BLaER1 (cell line): Measurements from ENCODE around the gene OR8G1.

Experiments
- H3K27ac ChIP-seq: shearing (Covaris generic); formaldehyde crosslinking; 2 replicates; pipeline ENCODE4 v1.8.1; 2022
- H3K27me3 ChIP-seq: shearing (Covaris generic); formaldehyde crosslinking; 2 replicates; pipeline ENCODE4 v1.8.1; 2022
- H3K36me3 ChIP-seq: shearing (Covaris generic); formaldehyde crosslinking; 2 replicates; pipeline ENCODE4 v1.8.1; 2022
- H3K4me1 ChIP-seq: shearing (Covaris generic); formaldehyde crosslinking; 2 replicates; pipeline ENCODE4 v1.8.1; 2022
- H3K4me2 ChIP-seq: shearing (Covaris generic); formaldehyde crosslinking; 2 replicates; pipeline ENCODE4 v1.8.1; 2022
- H3K4me3 ChIP-seq: shearing (Covaris generic); formaldehyde crosslinking; 2 replicates; pipeline ENCODE4 v1.8.1; 2022
- H3K9ac ChIP-seq: shearing (Covaris generic); formaldehyde crosslinking; 2 replicates; pipeline ENCODE4 v1.8.1; 2022
- H3K9me3 ChIP-seq: shearing (Covaris generic); formaldehyde crosslinking; 2 replicates; pipeline ENCODE4 v1.8.1; 2022
- H4K20me1 ChIP-seq: shearing (Covaris generic); formaldehyde crosslinking; 2 replicates; pipeline ENCODE4 v1.8.1; 2022
- Cebpa-rat ChIP-seq: shearing (Covaris generic); IDR thresholded peaks from 2 replicates; pipeline ENCODE4 v1.8.1; 2022

OR8G1 gene, protein sequence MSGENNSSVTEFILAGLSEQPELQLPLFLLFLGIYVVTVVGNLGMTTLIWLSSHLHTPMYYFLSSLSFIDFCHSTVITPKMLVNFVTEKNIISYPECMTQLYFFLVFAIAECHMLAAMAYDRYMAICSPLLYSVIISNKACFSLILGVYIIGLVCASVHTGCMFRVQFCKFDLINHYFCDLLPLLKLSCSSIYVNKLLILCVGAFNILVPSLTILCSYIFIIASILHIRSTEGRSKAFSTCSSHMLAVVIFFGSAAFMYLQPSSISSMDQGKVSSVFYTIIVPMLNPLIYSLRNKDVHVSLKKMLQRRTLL

DNA sequence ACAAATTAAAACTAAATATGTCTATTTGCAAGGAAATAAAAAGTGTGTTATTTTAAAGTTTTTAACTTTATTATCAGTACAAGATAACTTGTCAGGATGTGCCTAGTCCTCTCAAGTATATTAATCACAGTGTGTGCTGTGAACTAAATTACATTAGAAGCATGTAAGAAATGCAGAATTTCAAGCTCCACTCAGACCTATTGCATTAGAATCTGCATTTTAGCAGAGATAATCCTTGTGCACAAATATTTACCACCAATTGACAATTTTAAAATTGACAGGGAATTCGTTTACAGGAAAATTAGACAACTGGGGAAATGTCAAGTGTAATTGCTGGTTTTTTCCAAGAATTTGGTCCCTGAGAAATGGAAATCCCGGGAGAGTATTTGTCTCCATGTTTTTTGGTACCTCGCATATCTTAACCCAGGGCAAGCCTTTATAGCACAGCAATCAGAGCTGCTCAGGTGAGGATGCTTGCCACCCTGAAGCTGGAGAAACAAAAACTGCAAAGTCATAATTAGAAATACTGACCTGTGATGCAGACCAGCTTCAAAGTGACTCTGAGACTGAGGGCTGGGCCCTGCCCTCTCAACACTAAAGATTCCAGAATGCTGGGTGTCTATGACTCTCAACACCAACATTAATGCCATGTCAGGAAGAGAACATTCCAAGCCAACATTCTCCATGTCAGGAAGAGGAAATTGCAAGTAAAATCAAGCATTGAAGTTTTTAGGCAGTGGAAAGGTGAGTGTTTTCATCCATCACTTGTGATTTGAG lies at the start of gene OR8G1:
Gene OR8G1, plus strand, starts transcription at position 475 of the 777 bp plus-strand sequence. CDS start 8,581 bp downstream, outside the sequence.
- H3K9ac ChIP-seq: no peak within 1 kb of the TSS
- H3K4me1 ChIP-seq: no peaks in the 10 kb centered on the region
- no peak within 1 kb of the TSS for H3K4me3 ChIP-seq

DNA sequence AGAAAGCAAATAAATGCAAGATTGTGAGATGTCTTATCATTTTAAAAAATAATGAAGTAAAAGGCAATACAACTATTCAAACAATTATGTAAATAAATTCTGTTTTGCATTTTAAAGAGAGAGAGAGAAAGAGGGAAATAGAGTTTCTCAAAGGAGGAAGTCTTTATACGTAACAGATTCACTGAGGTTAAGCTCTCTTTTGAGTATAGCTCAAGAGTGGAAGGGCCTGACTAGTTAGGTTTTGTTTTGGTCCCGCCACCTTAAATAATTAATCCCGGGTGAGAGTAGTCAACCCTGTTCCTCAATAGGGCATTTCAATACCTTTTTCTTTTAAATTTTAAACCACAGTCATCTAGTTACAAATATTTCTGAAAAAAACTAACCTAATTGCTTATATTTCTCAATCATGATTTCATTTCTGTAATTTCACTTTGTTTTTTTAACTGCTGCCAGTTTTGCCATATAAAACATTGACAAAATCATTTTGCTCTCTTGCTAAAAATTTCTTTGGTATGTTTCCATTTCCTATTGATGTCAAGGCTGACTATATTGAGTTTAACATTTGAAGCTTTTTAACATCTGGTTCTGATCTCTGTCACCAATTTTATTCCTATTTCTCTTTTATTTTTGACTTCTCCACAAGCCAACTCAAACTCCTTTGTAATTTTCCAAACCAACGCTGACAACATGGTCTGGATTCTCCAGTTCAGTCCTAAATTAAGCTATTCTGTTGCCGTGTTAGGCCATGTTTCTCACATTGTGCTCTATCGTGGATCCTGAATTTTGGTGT lies 47.5 kb upstream of the OR8G1 start:
- H4K20me1 ChIP-seq: no peaks in the 10 kb centered on the region
- no peaks in the 10 kb centered on the region for H3K27me3 ChIP-seq
- H3K36me3 ChIP-seq: no peaks in the 10 kb centered on the region
- H3K4me1 ChIP-seq: no peaks in the 10 kb centered on the region
- no peak overlapping the region for H3K4me2 ChIP-seq
- no peaks in the 10 kb centered on the region; the same call in 1 of the 2 replicates for H3K9me3 ChIP-seq
- H3K27ac ChIP-seq: no peak overlapping the region
- H3K4me3 ChIP-seq: no peak overlapping the region
- no peak for TF ChIP-seq Cebpa-rat
- no peak overlapping the region for H3K9ac ChIP-seq

More for the DNA sequence above, at the start of gene OR8G1:
- H3K36me3 ChIP-seq: no peaks in the 10 kb centered on the region
- H3K27me3 ChIP-seq: no peaks in the 10 kb centered on the region
- H3K9me3 ChIP-seq: no peaks in the 10 kb centered on the region
- no peak within 1 kb of the TSS for H3K4me2 ChIP-seq
- TF ChIP-seq Cebpa-rat: no peak
- no peak within 1 kb of the TSS for H3K27ac ChIP-seq
- H4K20me1 ChIP-seq: no peaks in the 10 kb centered on the region

DNA sequence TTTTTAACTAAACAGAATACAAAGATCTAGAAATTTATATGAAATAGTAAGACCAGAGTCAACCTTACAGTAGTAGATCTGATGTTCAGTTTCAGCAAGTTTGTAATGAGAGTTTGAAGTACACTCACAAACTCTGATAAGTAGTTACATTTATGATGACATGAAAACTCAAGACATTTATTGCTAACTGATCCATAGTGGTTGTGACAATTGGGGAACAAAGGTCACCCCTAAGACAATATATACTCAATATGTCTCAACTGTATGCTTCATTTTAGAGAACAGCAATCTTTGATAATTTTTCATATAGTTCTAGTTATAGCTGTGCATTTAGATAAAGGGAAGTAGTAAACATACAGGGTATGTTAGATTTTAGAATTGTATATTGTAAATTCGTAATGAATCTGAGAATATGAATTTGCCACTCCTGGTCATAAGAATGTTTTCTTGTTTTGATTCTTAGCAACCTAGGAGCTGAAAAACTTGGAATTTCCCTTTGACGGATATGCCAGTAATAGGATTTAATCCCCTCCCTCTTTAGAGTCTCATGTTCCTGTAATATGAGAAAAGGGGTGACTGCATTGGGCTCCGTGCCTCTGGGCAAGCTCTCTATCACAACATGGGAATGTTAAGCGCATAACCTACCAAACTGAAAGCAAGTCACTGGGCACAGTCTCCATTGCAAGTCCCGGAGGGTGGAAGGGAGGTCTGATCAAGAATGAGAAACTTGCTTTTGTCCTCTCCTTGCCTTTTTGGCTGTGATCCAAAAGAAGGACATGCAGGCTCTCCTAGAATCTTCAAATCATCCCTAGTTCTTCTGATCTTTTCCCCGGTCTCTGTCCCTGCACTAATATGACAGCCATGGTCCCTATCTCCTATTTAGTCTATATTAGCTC lies 46.4 kb upstream of the OR8G1 start:
- Histone ChIP-seq H3K4me1 (no peaks in the 10 kb centered on the region), H3K9ac (no peak overlapping the region), H4K20me1 (no peaks in the 10 kb centered on the region), H3K9me3 (no peaks in the 10 kb centered on the region; the same call in 1 of the 2 replicates), H3K27ac (no peak overlapping the region), H3K4me2 (no peak overlapping the region), H3K4me3 (no peak overlapping the region), H3K36me3 (no peaks in the 10 kb centered on the region), H3K27me3 (no peaks in the 10 kb centered on the region)
- no peak for TF ChIP-seq Cebpa-rat

DNA sequence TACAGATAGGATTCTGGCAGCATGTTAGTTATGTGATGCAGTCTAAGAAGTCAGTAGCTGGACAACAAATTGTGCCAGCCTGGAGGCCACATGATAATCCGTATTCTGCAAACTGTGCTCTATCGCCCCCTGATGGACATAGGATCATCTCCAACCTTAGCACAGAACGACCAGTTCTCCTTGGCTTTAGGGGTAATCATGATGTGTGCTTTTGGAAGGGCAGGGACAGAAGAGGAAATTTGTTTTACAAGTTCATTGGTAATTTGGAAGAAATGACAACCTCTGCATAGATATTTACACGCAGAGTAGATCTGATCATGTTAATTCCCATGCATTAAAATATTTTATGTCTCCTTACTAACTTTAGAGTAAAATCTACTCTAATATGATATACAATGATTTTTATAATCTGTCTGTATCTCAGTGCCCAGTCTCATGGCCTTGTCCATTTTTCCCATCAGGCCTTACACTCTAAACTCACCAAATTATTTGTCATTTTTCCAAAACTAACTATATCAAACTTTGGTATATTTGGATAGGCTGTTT lies 45.6 kb upstream of the OR8G1 start:
- Histone ChIP-seq H3K4me3 (no peak overlapping the region), H3K4me1 (no peaks in the 10 kb centered on the region), H3K27me3 (no peaks in the 10 kb centered on the region), H3K9ac (no peak overlapping the region), H3K36me3 (no peaks in the 10 kb centered on the region), H3K9me3 (no peaks in the 10 kb centered on the region; the same call in 1 of the 2 replicates), H4K20me1 (no peaks in the 10 kb centered on the region), H3K27ac (no peak overlapping the region), H3K4me2 (no peak overlapping the region)
- no peak for TF ChIP-seq Cebpa-rat

DNA sequence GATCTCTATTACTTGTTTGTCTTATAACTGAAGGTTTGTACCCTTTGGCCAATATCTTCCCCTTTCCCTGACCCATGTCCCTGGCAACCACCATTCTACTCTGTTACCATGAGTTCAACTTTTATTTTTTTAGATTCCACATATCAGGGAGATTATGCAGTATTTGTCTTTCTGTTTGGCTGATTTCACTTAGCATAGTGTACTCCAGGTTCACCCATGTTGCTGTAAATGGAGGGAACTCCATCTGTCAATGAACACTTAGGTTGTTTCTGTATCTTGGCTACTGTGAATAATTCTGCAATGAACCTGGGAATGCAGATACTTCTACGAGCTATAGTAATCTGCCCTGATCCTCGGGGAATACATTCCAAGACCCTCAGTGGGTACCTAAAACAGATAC lies 42.9 kb upstream of the OR8G1 start:
- no peaks in the 10 kb centered on the region for H3K36me3 ChIP-seq
- no peaks in the 10 kb centered on the region for H3K4me1 ChIP-seq
- H3K9me3 ChIP-seq: no peaks in the 10 kb centered on the region; the same call in 1 of the 2 replicates
- TF ChIP-seq Cebpa-rat: no peak
- H4K20me1 ChIP-seq: no peaks in the 10 kb centered on the region
- H3K9ac ChIP-seq: no peak overlapping the region
- H3K4me2 ChIP-seq: no peak overlapping the region
- H3K27me3 ChIP-seq: no peaks in the 10 kb centered on the region
- H3K27ac ChIP-seq: no peak overlapping the region
- H3K4me3 ChIP-seq: no peak overlapping the region

DNA sequence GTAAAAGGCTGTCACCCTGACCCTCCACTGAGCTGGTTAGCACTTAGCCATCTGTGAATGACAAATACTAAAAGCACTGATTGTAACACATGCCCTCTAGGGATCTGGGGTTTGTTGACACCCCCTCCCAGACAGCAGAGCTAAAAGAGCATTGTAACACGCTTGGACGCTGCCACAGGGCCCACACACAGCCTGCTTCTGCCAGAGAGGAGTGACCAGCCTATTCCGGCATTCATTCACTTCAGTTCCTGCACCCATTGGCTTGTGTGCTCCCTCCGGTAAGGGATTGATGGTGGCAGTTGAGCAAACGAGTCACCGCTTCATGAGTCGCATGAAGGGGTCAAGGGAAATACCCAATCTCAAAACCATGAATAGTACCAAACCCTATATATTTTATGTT lies 42.0 kb upstream of the OR8G1 start:
- Histone ChIP-seq H3K9ac (no peak overlapping the region), H3K9me3 (no peaks in the 10 kb centered on the region; the same call in 1 of the 2 replicates)
- TF ChIP-seq Cebpa-rat: no peak

DNA sequence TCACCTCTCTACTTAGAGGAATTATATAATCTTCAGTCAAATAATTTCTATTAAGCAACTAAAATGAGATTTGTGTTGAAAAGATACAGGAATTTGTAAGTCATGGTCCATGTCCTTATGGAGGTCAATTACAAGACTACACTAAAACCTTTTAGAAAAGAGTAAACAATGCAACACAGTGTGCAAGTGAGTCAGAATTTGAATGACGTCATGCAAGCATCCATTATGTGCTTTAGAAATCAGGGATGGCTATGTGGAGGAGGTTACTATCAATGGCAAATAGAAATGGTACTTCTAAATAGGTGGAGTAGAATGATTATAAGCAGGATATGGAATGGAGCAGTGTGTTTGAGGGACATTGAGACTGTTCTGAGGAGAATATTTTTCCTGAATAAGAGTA lies 41.2 kb upstream of the OR8G1 start:
- Histone ChIP-seq H3K4me3 (no peak overlapping the region), H3K36me3 (no peaks in the 10 kb centered on the region), H3K27ac (no peak overlapping the region), H3K4me1 (no peaks in the 10 kb centered on the region), H3K27me3 (no peaks in the 10 kb centered on the region), H3K9me3 (no peaks in the 10 kb centered on the region; the same call in 1 of the 2 replicates), H4K20me1 (no peaks in the 10 kb centered on the region), H3K9ac (no peak overlapping the region), H3K4me2 (no peak overlapping the region)
- no peak for TF ChIP-seq Cebpa-rat

More for the DNA sequence above, 42.0 kb upstream of the OR8G1 start:
- Histone ChIP-seq H3K27me3 (no peaks in the 10 kb centered on the region), H3K4me3 (no peak overlapping the region), H3K4me1 (no peaks in the 10 kb centered on the region), H3K36me3 (no peaks in the 10 kb centered on the region), H3K27ac (no peak overlapping the region), H4K20me1 (no peaks in the 10 kb centered on the region), H3K4me2 (no peak overlapping the region)

DNA sequence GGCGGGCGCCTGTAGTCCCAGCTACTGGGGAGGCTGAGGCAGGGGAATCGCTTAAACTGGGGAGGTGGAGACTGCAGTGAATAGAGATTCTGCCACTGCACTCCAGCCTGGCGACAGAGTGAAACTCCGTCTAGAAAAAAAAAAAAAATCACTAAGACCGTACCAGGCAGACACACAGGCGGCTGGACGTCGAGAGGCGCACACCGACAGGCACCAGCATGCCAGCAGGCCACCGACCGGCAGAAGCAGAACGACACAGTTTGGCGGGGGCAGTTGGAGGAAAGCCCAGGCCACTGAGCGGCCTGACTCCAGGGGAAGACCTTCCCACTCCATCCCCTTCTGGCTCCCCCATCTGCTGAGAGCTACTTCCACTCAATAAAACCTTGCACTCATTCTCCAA lies 40.2 kb upstream of the OR8G1 start:
- Histone ChIP-seq H3K27ac (no peak overlapping the region), H4K20me1 (no peaks in the 10 kb centered on the region), H3K4me2 (no peak overlapping the region), H3K9ac (no peak overlapping the region), H3K4me1 (no peaks in the 10 kb centered on the region), H3K4me3 (no peak overlapping the region), H3K27me3 (no peaks in the 10 kb centered on the region), H3K36me3 (no peaks in the 10 kb centered on the region), H3K9me3 (no peaks in the 10 kb centered on the region; the same call in 1 of the 2 replicates)
- TF ChIP-seq Cebpa-rat: no peak

DNA sequence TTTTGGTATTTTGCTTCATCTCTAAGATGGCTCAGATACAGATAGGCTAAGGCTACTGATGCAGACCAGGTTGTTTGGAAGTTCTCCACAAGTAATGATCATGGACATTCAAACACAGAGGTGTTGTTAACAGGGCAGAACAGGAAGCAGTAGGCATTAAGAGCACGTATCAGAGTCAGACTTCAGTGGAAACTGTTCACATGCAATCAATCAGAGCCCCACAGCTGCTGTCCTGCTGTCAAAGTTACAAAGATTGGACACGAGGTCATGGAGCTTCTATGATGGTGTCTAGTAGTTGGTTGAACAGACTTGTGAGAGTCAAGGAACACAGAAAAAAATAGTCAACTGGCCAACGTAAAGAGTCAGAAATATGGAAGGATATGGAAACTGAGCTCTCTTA lies 37.9 kb upstream of the OR8G1 start:
- no peaks in the 10 kb centered on the region for H3K4me1 ChIP-seq
- no peaks in the 10 kb centered on the region; the same call in 1 of the 2 replicates for H3K9me3 ChIP-seq
- TF ChIP-seq Cebpa-rat: no peak

More for the DNA sequence above, 37.9 kb upstream of the OR8G1 start:
- Histone ChIP-seq H3K9ac (no peak overlapping the region), H3K27me3 (no peaks in the 10 kb centered on the region), H3K27ac (no peak overlapping the region), H3K36me3 (no peaks in the 10 kb centered on the region), H4K20me1 (no peaks in the 10 kb centered on the region), H3K4me2 (no peak overlapping the region), H3K4me3 (no peak overlapping the region)
